ENCODE data around the gene LCN12.

- TF ChIP-seq CTCF (IDR thresholded peaks at IDR 0.05), result no peak
- TF ChIP-seq POLR2A (IDR thresholded peaks at IDR 0.05), result no peak
- no peak for TF ChIP-seq POLR2AphosphoS5 (IDR thresholded peaks at IDR 0.05)
These were observed 1.3 kb upstream of the LCN12 start for GRCh38 chr9:136950656-136951276.
